Activated CD8-positive, alpha-beta memory T cell treated with anti-CD3 and anti-CD28 coated beads, Interleukin-2, amount 50 U/mL, for 24 hours (primary cell): ENCODE results near the gene ERBB2.
A peak's percentile ranks its signal among the peaks of the same experiment; 100 is the strongest.
"Not testable (repeated sequence)": the region's sequence is repeated elsewhere in the genome, so short reads cannot be mapped to it uniquely, and the experiment has no call there.

ENCODE experiments used
- DNase-seq: peaks from one replicate; pipeline ENCODE4 v3.0.0-alpha.2; 2020; ENCODE audit errors: extremely low read depth

Gene ERBB2

DNA sequence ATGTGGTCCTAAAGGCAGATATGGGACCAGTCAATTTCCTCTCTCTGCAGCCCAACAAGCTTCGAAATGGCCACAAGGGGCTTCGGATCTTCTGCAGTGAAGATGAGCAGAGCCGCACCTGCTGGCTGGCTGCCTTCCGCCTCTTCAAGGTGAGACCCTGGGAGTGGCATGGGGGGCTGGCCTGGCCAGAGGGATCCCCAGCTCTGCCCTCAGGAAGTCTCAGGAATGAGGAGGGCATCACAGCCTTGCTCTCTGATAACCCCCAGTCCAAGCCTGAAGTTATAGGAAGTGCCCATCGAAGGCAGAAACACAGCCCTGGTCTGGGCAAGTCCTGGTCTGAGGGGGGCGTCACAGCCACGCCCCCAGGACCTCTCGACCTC is 45.0 kb downstream of the ERBB2 start:
- no peak for DNase-seq

DNA sequence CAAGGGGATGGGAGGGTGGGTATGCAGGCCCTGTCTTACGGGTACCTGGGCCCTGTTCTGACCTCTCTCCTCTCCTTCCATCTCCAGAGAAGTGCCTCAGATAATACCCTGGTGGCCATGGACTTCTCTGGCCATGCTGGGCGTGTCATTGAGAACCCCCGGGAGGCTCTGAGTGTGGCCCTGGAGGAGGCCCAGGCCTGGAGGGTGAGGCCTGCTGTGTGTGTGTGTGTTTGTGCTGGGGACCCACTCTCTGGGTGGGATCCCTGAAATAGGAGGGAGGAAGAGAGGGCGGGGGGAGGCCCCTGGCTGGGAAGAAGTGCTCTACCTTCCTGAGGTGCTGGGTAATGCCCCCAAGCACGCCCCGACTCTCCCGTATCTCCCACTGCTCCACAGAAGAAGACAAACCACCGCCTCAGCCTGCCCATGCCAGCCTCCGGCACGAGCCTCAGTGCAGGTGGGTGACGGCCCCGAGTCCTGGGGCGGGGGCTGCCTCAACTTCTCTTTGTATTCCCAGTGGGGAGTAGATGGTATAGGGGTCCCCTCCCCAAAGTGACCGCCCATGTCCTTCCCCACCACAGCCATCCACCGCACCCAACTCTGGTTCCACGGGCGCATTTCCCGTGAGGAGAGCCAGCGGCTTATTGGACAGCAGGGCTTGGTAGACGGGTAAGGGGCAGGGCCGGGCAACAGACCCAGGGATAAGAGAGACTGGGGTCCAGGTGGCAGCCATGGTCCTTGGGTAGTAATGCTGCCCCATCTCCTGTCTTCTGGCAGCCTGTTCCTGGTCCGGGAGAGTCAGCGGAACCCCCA is 45.7 kb downstream of the ERBB2 start:
- DNase-seq: no peak

DNA sequence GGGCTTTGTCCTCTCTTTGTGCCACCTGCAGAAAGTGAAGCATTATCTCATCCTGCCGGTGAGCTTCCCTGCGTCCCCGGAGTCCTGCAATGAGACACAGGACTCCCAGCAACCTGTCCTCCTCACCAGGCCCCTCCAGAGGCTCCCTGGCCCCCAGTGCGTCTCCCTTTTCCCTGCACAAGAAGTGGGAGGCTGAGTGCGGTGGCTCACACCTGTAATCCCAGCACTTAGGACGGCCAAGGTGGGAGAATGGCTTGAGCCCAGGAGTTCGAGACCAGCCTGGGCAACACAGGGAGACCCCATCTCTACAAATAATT is 46.2 kb downstream of the ERBB2 start:
- DNase-seq: no peak

DNA sequence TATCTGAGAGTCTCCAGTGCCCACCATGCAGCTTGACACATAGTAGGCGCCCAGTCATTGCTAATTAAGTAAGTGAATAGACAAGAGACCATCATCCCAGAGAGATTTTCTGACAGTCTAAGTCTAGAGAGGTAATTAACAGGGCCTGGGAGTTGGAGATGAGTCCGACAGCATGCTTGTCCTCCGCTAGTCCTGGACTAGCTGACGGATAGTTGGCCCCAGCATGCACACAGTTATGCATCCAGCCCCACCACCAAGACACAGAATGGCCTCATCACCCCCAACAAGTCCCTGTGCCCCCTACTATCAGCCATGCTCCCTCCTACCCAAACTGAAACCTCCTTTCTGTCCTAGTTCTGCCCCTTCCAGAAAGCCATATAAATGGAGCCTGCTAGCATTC is 47.9 kb downstream of the ERBB2 start:
- no peak for DNase-seq

DNA sequence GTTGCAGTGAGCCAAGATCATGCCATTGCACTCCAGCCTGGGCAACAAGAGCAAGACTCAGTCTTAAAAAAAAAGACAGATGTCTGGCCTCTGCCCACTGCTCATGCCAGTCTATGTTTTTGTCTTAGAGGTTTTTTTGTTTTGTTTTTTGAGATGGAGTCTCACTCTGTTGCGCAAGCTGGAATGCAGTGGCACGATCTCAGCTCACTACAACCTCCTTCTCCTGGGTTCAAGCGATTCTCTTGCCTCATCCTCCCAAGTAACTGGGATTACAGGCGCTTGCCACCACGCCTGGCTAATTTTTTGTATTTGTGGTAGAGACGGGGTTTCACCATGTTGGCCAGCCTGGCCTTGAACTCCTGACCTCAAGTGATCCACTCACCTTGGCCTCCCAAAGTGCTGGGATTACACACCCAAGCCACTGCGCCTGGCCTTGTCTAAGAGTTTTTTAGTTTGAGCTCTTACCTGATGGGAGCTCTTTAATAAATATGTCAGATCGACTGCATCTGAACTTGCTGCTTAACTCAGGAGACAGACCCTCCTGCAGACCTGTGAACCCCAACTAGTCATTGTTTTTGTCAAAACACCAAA is 48.7 kb downstream of the ERBB2 start:
- DNase-seq: not testable (repeated sequence)

DNA sequence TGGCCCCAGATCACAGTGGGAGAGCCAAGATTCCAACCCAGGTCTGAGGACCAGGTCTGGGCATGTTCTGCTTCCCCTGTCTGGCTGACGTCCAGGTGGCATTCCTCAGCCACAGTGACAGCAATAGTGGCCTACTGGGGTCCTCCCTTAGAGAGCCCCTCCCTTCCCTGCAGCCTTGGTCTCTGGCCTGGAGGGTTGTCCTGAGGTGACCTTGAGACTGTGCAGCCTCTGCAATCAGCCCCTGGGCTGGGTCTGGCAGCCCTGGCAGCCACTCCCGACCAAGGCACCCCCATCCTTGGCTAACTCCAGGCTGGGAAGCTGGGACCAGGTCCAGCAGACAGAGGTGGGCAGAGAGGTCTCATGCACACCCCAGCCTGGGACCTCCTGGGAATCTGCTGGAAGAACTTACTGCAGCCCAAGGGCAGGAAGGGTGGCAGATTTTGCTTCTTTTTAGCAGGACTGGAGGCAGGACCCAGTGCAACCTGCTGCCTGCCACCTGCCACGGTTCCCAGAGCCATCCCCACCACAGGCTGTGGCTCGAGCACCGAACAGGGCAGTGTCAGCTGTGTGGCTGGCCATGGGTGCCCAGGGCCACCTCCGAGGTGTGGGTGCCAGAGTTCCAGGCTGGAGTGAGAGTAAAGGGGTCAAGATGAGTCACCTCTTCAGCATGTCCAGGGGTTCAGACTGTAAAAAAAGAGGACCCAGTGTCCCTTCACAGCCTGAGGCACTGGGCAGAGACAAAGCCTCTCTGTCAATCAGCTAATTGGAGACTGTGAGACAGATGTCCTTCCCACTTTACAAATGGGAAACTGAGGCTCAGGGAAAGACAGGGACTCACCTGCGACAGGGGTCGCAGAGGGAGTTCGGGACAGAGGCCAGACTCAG is 50.5 kb downstream of the ERBB2 start:
- no peak for DNase-seq

DNA sequence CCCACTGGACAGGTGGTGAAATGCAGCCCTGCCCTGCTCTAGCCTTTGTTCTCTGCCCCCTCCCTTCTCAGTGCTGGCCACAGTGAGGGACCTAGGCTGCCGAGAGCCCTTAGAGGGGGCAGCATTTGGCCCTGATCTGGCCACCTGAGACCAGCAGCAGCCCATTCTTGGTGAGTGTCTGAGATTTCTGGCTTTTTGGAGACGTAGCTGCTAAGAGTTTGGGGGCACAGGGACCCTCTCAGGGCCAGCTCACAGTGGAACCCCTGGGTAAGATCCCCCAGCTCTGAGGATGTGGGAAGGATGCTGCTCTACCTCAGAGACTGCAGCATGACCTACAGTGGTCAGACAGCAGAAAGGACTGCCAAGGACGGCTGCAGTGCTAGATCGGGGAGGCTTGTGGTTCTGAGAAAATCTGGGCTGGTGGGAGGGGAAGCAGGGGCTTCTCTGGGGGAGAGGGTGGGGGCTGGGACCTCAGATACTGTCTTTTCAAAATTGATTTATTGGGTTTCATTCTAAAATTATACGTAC is 51.2 kb downstream of the ERBB2 start:
- DNase-seq: no peak

DNA sequence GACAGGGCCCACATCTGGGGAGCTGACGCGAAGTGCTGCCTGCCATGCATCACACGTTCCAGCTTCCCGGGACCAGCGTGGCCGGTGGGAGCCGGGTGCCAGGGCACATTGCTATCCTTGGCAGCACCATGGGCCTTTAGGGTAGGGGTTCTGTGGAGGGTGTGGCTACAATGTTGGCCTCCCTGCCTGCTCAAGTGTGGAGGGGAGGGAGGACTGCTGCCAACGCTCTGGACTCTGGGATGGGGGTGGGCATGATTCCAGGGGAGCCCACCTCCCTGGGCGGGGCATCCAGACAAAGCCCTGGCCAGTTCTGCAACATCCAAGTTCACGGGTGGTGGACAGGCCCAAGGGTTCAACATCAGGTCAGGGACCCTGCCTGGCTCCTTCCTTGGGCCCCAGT is 51.8 kb downstream of the ERBB2 start:
- no peak for DNase-seq

DNA sequence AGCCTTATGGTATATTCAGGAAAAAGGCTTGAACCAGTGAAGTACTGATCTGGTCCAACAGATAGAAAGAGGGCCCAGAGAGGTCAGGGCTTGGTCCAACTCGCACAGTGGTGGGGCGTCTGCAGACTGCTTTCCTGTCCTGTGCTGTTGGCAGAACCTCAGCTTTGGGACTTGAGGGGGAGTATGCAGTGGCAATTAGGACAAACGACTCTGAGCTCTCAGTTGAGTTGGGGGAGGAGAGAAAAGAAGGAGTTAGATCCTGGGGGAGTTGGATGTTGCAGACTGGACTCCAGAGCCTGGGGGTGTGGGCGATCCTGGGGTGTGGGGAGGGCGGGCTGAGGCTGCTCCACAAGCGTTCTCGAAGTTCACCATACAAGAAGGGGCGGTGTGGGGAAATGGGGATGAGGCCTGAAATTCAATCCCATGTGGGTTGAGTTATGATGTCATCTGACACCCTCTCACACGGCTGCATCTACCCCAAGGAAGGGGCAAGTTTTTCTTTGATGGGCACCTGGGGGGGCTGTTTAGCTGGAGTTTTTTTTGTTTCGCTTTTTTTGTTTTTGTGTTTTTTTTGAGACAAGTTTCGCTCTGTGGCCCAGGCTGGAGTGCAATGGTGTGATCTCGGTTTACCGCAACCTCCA is 52.5 kb downstream of the ERBB2 start:
- no peak for DNase-seq

DNA sequence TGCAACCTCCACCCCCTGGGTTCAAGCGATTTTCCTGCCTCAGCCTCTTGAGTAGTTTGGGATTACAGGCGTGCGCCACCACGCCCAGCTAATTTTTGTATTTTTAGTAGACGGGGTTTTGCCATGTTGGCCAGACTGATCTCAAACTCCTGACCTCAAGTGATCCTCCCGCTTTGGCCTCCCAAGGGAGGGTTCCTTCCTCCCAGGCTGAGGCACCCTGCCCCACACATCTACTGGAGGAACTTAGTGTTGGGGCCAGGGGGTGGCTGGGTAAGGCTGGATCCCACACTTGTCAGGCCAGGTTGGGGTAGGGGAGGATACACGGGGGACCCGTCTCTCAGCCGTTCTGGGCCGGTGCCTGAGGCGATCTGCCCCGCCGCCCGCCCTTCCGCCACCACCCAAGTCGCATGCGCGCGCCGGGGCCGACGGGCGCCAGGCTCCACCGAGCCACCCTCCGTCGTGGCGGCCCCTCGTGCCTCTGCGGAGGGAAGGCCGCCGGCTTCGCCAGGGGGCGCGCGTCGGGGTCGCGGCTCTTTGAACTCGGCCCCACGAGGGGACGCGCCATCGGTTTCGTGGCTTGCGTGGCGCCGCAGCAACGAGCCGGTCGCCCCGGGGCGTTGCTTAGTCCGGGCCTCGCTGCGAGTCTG is 53.8 kb downstream of the ERBB2 start:
- no peak for DNase-seq

DNA sequence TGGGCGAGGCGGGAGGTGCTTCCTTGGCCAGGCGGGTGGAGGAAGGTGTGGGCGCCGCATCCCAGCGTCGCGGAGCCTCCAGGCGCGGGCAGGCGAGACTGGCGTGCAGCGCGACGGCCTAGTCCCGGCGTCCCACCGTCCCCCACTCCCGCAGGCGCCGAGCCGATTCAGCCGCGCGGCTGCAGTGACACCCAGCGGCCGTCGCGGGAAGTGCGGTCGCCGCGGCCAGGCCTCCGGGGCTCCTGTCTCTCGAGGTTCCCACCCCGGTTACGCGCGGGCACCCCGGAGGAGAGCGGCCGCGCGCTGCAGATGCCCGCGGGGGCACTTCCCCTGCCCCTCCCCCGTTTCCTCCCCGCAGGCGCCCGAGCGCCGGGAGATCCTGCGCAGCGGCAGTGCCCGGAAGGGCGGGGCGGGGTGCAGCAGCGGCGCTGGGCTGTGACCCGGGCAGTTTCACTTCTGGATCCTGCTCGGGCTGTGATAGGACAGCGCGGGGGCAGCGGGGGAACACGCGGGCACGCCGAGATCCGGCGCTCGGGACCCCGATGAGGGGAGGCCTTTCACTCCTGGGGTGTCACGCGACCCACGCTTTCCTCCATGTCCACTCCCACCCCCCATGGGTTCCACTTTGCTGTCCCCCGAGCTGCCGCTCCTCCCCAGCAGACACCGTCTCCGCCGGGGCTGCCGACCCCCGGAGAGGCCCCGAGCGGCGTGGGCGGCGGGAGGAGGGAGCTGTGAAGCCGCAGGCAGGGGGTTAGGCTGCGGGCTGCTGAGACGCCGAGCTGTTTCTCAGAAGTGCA is 54.5 kb downstream of the ERBB2 start:
- DNase-seq: peak; percentile 78

DNA sequence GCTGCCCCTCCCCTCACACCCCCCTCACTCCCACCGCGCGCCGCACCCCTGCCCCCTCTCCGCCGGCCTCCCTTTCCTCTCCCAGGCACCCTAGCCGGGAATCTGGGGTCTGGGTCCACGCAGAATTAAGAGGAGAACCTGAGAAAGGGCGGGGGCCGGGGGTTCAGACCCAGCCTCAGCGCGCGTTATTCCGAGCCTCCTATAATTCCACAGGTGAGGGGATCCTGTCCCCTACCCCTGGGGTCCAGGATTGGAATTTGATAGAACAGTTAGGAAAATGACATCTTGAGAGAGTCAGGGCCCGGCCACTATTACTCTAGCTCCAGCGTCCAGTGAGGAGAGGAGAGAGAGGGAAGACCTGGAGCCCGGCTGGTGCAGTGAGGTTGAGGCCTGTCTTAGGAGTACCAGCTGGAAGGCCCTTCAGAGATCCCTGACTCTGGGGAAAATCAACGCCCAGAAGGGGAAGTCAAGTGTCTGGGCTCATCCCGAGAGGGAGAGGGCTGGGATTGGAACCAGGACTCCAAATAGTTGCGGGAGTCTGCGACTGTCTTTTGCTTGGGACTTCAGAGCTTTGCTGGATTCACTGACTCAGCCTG is 55.2 kb downstream of the ERBB2 start:
- DNase-seq: no peak

DNA sequence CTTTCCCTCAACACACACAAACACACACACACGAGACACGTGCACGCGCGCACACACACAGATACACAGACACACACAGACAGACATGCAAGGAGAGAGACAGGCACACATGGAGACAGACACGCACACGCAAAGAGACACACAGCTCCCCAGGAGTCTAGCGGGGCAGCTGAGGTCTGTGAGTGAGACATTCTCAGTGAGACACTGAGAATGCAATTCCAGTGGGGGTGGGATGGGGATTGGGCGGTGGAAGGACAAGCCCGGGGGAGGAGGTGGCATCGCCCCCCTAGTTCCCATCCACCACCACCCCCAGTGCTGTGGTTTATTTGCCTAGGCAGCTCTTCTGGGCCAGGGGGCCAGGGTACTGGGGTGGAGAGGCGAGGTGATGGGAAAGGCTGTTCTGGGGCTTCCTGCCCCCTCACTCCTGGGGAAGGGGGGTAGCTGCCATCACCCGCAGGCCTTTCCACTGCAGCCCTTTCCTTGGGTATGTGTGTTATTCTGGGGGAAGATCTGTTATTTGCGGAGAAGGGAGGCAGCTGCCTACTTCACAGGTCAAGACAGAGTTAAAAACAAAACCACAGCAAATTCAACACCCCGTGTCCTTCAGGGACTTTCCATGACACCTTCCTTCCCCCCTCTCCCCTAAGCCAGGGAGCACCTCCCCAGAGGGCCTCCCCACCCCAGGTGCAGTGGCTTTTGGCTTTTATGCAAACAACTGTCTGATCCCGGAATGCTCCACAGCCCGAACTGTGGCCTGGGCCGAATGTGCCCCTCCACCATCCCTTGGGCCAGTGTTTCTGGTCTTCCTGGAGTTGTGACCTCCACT is 55.9 kb downstream of the ERBB2 start:
- no peak for DNase-seq

DNA sequence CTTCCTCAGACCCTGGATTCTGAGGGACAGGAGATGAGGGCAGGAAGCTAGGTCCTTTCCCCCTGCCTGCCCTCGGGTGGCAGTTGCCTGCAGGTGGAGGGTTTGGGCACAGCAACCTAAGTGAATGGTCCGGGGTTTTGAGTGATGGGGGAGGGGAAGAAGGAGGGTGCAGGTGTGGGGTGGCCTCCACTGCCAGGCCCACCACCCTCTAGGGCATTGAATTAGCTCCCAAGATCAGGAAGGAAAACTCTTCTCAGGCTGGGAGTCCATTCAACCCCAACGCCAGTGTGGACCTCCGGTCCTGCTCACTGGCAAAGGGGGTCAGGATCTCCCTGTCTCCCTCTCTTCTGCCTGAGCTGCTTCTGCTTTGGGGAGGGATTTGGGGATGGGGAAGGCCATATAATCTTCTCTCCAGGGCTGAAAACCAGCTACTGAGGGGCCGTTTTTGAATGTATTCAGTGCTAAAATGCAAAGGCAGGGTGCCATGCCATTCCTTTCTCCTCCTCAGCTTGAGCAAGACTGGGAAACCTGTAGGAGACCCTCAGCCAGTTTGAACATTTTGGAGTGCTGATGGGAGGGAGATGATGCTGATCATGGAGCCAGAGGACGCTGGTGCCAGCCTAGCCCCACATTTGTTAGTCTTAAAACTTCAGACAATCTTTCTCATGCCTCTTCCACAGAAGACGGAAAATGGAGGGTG is 56.7 kb downstream of the ERBB2 start:
- no peak for DNase-seq

DNA sequence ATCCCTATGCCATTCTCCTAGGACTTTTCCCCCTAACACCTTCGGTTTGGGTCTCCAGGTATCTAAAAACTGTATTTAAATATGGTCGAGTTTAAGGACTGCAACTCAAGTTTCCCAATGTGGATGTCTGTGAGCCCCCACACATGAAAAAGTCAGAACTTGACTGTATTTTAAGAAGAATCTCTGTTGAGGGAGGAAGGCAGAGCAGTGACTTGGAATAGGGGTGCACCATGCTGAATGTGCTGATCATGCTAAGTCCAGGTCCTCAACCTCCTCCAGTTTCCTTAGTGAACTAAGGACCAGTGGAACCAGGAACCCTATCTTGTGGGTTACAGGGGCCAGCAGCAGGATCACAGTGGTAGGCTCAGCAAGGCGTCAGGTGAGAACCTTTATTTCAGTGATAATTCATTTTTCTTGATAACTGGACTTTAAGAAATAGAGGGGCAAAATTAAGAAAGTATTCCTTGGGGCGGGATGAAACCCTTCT is 57.4 kb downstream of the ERBB2 start:
- DNase-seq: no peak

DNA sequence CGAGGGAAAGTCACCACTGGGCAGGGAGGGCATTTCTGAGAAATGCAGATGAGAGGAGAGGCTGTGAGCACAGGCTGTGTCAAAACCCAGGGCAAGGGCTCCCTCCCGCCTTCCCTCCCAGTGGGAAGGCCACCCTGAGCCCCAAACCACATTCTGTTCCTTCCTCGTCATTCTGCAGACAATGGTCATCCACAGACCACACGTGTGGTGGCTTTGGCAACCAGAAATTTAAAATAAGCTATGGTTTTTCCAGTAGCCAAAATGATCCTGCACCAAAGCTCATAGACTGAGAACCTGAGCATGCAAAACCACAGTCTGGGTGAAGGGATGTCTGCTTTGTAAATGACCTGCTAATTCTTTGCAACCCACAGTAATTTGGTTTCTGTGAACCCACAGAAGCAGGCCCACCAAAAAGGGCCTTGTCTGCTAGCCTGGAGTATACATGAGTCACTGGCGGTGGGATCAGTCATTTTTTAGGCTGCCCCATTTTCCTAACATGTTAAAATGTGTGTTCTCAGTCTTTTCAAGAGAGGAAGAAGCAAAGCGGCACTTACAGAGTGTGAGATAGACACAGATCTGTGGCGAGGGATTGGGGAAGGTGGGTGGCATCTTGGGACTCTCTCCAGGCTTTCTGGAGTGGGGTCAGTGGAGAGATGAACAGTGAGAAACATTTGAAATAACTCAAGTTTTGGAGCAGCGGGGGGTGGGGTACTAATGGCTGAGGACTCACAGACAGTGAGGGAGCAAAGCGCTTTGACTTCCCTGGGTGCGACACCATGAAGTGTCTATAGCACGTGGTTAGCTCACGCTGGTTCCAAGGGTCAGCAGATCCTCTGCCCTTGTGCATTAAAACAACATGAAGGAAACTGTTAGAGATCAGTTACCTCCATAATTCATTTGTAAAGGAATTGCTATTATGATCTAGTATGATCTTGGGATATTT is 58.3 kb downstream of the ERBB2 start:
- no peak for DNase-seq

DNA sequence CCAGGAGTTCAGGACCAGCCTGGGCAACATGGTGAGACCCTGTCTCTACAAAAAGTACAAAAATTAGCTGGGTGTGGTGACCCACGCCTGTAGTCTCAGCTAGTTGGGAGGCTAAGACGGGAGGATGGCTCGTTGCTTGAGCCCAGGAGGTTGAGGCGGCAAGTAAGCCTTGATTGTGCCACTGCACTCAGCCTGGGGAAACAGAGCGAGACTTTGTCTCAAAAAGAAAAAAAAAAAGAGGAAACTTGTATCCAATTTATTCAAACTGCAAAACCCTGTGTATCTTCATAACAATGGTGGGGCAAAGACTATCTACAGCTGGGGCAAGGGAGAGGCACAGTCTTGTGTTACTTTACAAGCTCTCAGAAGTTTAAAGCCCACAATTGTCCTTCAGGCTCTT is 59.3 kb downstream of the ERBB2 start:
- no peak for DNase-seq
